K562 (cell line): ENCODE results near the gene RASSF3. TPM values are rescaled to one million over a fixed set of nuclear protein-coding genes. Genes with fewer than 3 reads are reported as not detected.

Experiments
- ARID2 ChIP-seq: fragments of 450-650 bp; IDR thresholded peaks from 2 replicates; pipeline ENCODE4 v1.6.1; 2017; ENCODE audit warnings: antibody characterized with exemption, mild to moderate bottlenecking
- CEBPG ChIP-seq, 3 experiments: fragments of 200-800 bp in 1 of 3; sonication (Bioruptor generic) in 1 of 3; sonication (generic) in 1 of 3; formaldehyde crosslinking in 1 of 3; IDR thresholded peaks in 2 of 3; conservative IDR thresholded peaks in 1 of 3; 2 replicates each; pipeline versions ENCODE4 v1.6.1 to v1.8.0; 2016 to 2022; ENCODE audit warnings: missing compliant biosample characterization in 2 of 3, missing genetic modification characterization in 2 of 3, mild to moderate bottlenecking in 1 of 3, missing genetic modification reagents in 1 of 3
- FOXK1 ChIP-seq: sonication (generic); formaldehyde crosslinking; IDR thresholded peaks from 2 replicates; pipeline ENCODE4 v1.8.0; 2022; ENCODE audit warnings: missing genetic modification reagents, mild to moderate bottlenecking, borderline replicate concordance
- IFI16 ChIP-seq: fragments of 250-450 bp; sonication (Bioruptor Pico); IDR thresholded peaks from 2 replicates; pipeline ENCODE4 v2.1.2; 2022; ENCODE audit warnings: mild to moderate bottlenecking, inconsistent platforms
- JUND ChIP-seq, 2 experiments: IDR thresholded peaks; 2 replicates in 1 of 2; 3 replicates in 1 of 2; pipeline ENCODE4 v1.6.1; 2011; ENCODE audit warnings: borderline replicate concordance in 2 of 2, low read depth in 2 of 2, low read length in 2 of 2, improper control_type of control experiment in 1 of 2, missing biosample characterization in 1 of 2, missing genetic modification characterization in 1 of 2, missing genetic modification reagents in 1 of 2
- KAT2B ChIP-seq: IDR thresholded peaks from one replicate; pipeline ENCODE4 v1.6.1; 2012; ENCODE audit warnings: low read depth, mild to moderate bottlenecking, control low read depth, inconsistent platforms, low read length, moderate library complexity
- MEF2A ChIP-seq: IDR thresholded peaks from 2 replicates; pipeline ENCODE4 v1.6.1; 2011; ENCODE audit warnings: low read depth, mild to moderate bottlenecking, low read length, moderate library complexity; ENCODE audit not compliant: control insufficient read depth
- NR4A1 ChIP-seq, 2 experiments: fragments of 250-450 bp in 1 of 2; fragments of 450-650 bp in 1 of 2; sonication (Bioruptor Pico) in 1 of 2; IDR thresholded peaks; 2 replicates each; pipeline versions ENCODE4 v1.4.0 to v1.6.1; 2016 to 2020; ENCODE audit warnings: mild to moderate bottlenecking in 2 of 2, missing compliant biosample characterization in 1 of 2, missing genetic modification characterization in 1 of 2, moderate library complexity in 1 of 2
- RAD21 ChIP-seq, 2 experiments: fragments of 250-450 bp in 1 of 2; fragments of 450-650 bp in 1 of 2; sonication (Bioruptor Pico) in 1 of 2; formaldehyde crosslinking in 1 of 2; IDR thresholded peaks in 1 of 2; conservative IDR thresholded peaks in 1 of 2; 2 replicates each; pipeline versions ENCODE4 v1.4.0 to v1.8.0; 2020 to 2022; ENCODE audit warnings: mild to moderate bottlenecking in 2 of 2, moderate library complexity in 1 of 2
- RB1 ChIP-seq: fragments of 450-650 bp; IDR thresholded peaks from 2 replicates; pipeline ENCODE4 v1.6.1; 2017; ENCODE audit warnings: low read depth, mild to moderate bottlenecking
- RNF2 ChIP-seq: sonication (generic); IDR thresholded peaks from 2 replicates; pipeline ENCODE4 v1.6.1; 2016
- SIN3A ChIP-seq, 2 experiments: fragments of 150-350 bp in 1 of 2; IDR thresholded peaks; 2 replicates each; pipeline ENCODE4 v1.6.1; 2011 to 2016; ENCODE audit warnings: borderline replicate concordance in 2 of 2, low read depth in 2 of 2, low read length in 2 of 2, mild to moderate bottlenecking in 2 of 2, moderate library complexity in 2 of 2; ENCODE audit not compliant: control insufficient read depth in 1 of 2
- SMARCC2 ChIP-seq: fragments of 450-650 bp; IDR thresholded peaks from 2 replicates; pipeline ENCODE4 v1.6.1; 2017; ENCODE audit warnings: antibody characterized with exemption, moderate library complexity, mild to moderate bottlenecking, low read depth
- ZNF507 ChIP-seq: conservative IDR thresholded peaks from 2 replicates; pipeline ENCODE4 v1.6.1; 2017; ENCODE audit warnings: missing genetic modification characterization, missing compliant biosample characterization
- polyA plus RNA-seq, 8 experiments: library from polyadenylated mRNA; depleted of rRNA in 4 of 8; stranded (reverse) in 5 of 8; unstranded in 3 of 8; fragments of >200 nt; fragmentation: Nextera tagmentation in 2 of 8; fragmentation: Illumina TruSeq in 1 of 8; extraction: Ambion mirVana in 2 of 8; extraction: Trizol in 1 of 8; gene quantifications; 2 replicates each; pipeline versions ENCODE4 v1.2.1 to v1.2.3, GENCODE V29; 2011 to 2014; ENCODE audit warnings: inconsistent platforms in 1 of 8, missing spikeins in 1 of 8
- total RNA-seq, 7 experiments: library from RNA; depleted of rRNA in 6 of 7; stranded (reverse); fragments of >200 nt in 6 of 7; fragmentation: Illumina TruSeq in 2 of 7; extraction: Trizol in 2 of 7; gene quantifications; 2 replicates each; pipeline versions ENCODE4 v1.2.1 to v1.2.3, GENCODE V29; 2011 to 2021; ENCODE audit warnings: low replicate concordance in 1 of 7
- TF ChIP-seq, protein P1 (sequence below), 2 experiments: fragments of 450-650 bp; formaldehyde crosslinking in 1 of 2; IDR thresholded peaks; 2 replicates each; pipeline versions ENCODE4 v1.4.0 to v1.6.1; 2014 to 2020; ENCODE audit warnings: mild to moderate bottlenecking in 2 of 2, borderline replicate concordance in 1 of 2, low read depth in 1 of 2
- TF ChIP-seq, protein P2 (sequence below): IDR thresholded peaks from 3 replicates; pipeline ENCODE4 v1.6.1; 2011; ENCODE audit warnings: borderline replicate concordance, mild to moderate bottlenecking; ENCODE audit not compliant: insufficient read length, insufficient read depth

The RASSF3 gene
- total and polyA plus RNA-seq, 9 of the 15 experiments (the other 6 are each of a cell fraction or from before 2014, with no cell fraction given): 3.7 to 39.2 (median 20.2) TPM

DNA sequence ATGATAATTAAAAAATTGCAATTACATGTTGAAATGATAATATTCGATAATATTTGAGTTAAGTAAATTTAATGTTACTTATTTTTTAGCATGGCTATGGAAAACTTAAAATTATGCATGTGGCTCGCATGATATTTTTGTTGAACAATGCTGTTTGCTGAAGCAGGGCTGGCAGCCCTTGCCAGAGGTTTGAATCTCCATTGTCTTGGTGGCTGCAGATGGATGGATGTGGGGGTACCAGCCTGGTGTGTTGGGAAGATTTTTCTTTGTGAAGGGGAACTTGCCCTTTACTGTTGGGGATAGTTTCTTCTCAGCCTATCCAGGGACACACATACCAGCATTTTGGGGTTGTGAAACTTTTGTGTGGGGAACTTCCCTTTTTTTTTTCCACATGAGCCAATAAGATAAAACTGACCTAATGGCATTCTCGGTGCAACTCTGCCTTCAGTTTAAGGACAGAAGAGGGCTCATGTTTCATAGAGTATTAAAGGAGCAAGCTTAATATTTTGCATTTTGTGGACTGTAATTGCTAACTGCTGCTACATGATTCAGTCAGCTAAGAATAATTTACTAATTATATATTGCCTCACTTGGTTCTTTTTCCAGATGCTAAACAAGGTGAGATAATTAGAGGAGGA lies 8.8 kb downstream of the RASSF3 start (continued):
- TF ChIP-seq, protein P1, sequence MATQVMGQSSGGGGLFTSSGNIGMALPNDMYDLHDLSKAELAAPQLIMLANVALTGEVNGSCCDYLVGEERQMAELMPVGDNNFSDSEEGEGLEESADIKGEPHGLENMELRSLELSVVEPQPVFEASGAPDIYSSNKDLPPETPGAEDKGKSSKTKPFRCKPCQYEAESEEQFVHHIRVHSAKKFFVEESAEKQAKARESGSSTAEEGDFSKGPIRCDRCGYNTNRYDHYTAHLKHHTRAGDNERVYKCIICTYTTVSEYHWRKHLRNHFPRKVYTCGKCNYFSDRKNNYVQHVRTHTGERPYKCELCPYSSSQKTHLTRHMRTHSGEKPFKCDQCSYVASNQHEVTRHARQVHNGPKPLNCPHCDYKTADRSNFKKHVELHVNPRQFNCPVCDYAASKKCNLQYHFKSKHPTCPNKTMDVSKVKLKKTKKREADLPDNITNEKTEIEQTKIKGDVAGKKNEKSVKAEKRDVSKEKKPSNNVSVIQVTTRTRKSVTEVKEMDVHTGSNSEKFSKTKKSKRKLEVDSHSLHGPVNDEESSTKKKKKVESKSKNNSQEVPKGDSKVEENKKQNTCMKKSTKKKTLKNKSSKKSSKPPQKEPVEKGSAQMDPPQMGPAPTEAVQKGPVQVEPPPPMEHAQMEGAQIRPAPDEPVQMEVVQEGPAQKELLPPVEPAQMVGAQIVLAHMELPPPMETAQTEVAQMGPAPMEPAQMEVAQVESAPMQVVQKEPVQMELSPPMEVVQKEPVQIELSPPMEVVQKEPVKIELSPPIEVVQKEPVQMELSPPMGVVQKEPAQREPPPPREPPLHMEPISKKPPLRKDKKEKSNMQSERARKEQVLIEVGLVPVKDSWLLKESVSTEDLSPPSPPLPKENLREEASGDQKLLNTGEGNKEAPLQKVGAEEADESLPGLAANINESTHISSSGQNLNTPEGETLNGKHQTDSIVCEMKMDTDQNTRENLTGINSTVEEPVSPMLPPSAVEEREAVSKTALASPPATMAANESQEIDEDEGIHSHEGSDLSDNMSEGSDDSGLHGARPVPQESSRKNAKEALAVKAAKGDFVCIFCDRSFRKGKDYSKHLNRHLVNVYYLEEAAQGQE (IDR thresholded peaks at IDR 0.05; ENCODE audit: borderline replicate concordance): no peak
- TF ChIP-seq, protein P1 (CRISPR knock-in tag; IDR thresholded peaks at IDR 0.05; ENCODE audit: low read depth): no peak
- no peak for TF ChIP-seq IFI16
- no peak for TF ChIP-seq KAT2B
- TF ChIP-seq NR4A1 (CRISPR knock-in tag; IDR thresholded peaks at IDR 0.05): no peak
- TF ChIP-seq NR4A1 (tag; IDR thresholded peaks at IDR 0.05): no peak
- TF ChIP-seq RNF2: peak; percentile 52; the same call in 1 of the 2 replicates
- peak in 1 of 2 experiments; percentile 21; a peak in 1 of 4 replicates for TF ChIP-seq RAD21 (CRISPR knock-in tag; conservative IDR thresholded peaks at IDR 0.05 in 1 of 2, IDR thresholded peaks at IDR 0.05 in 1 of 2)
- TF ChIP-seq SIN3A (IDR thresholded peaks at IDR 0.05; ENCODE audit: borderline replicate concordance in 2 of 2, control insufficient read depth in 1 of 2, low read depth in 2 of 2, low read length in 2 of 2): no peak
- no peak for TF ChIP-seq FOXK1
- TF ChIP-seq JUND (IDR thresholded peaks at IDR 0.05; ENCODE audit: borderline replicate concordance, low read depth, low read length): peak; percentile 40; the same call in 1 of the 2 replicates
- TF ChIP-seq JUND (tag; IDR thresholded peaks at IDR 0.05; ENCODE audit: borderline replicate concordance, low read depth, low read length): peak; percentile 13; the same call in 1 of the 3 replicates
- no peak for TF ChIP-seq ZNF507 (tag)
- TF ChIP-seq MEF2A: 0 out of 2 replicates have a peak, but pooled peaks have one; percentile 11
- TF ChIP-seq CEBPG (CRISPR knock-in tag; IDR thresholded peaks at IDR 0.05): peak; percentile 66; the same call in 1 of the 2 replicates
- TF ChIP-seq CEBPG (tag; conservative IDR thresholded peaks at IDR 0.05 in 1 of 2, IDR thresholded peaks at IDR 0.05 in 1 of 2): peak; percentile 83 to 84
- TF ChIP-seq ARID2: no peak
- TF ChIP-seq, protein P2, sequence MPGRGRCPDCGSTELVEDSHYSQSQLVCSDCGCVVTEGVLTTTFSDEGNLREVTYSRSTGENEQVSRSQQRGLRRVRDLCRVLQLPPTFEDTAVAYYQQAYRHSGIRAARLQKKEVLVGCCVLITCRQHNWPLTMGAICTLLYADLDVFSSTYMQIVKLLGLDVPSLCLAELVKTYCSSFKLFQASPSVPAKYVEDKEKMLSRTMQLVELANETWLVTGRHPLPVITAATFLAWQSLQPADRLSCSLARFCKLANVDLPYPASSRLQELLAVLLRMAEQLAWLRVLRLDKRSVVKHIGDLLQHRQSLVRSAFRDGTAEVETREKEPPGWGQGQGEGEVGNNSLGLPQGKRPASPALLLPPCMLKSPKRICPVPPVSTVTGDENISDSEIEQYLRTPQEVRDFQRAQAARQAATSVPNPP: no peak
- TF ChIP-seq RB1: no peak
- TF ChIP-seq SMARCC2: peak; percentile 72; the same call in 1 of the 2 replicates
